HEK293 (cell line): Measurements from ENCODE around the gene MED23.

ENCODE experiments used
- CTCF ChIA-PET: fragments of 350-600 bp; formaldehyde crosslinking; extraction: SDS; loops from one replicate; lab custom pipeline; 2021; ENCODE audit warnings: antibody characterized with exemption; lab: Yijun Ruan, JAX
- POLR2A ChIA-PET: fragments of 300-600 bp; formaldehyde crosslinking; extraction: SDS; loops from one replicate; lab custom pipeline; 2020; ENCODE audit warnings: antibody characterized with exemption, inconsistent platforms; lab: Yijun Ruan, JAX
- H3K27ac ChIP-seq: fragments of 200-500 bp; sonication (Bioruptor generic); 2 replicates; pipeline ENCODE4 v1.5.1; 2014; ENCODE audit warnings: low read depth, low read length, control low read depth, inconsistent platforms; ENCODE audit errors: extremely low read depth
- H3K36me3 ChIP-seq, 2 experiments: fragments of 200-500 bp in 1 of 2; sonication (Bioruptor generic) in 1 of 2; 1 replicate in 1 of 2; 2 replicates in 1 of 2; pipeline ENCODE4 v1.5.1; 2014 to 2017; ENCODE audit warnings: inconsistent platforms in 2 of 2, low read length in 2 of 2; ENCODE audit not compliant: control insufficient read depth in 2 of 2, insufficient read depth in 1 of 2
- H3K4me1 ChIP-seq: fragments of 200-500 bp; sonication (Bioruptor generic); 2 replicates; pipeline ENCODE4 v1.5.1; 2014; ENCODE audit warnings: mild to moderate bottlenecking, low read length, inconsistent platforms; ENCODE audit not compliant: control insufficient read depth, insufficient read depth
- H3K4me3 ChIP-seq: 2 replicates; pipeline ENCODE4 v1.5.1; 2011; ENCODE audit warnings: low read depth, mild to moderate bottlenecking, control low read depth, low read length, moderate library complexity
- H3K9me3 ChIP-seq: fragments of 200-500 bp; sonication (Bioruptor generic); 2 replicates; pipeline ENCODE4 v1.5.1; 2014; ENCODE audit warnings: low read depth, low read length, inconsistent platforms; ENCODE audit not compliant: control insufficient read depth, insufficient read depth
- KLF17 ChIP-seq: fragments of 450-650 bp; formaldehyde crosslinking; IDR thresholded peaks from 2 replicates; pipeline ENCODE4 v1.5.1; 2016; ENCODE audit warnings: missing biosample characterization, missing genetic modification characterization
- PRDM1 ChIP-seq: fragments of 450-650 bp; formaldehyde crosslinking; IDR thresholded peaks from 2 replicates; pipeline ENCODE4; 2016; ENCODE audit warnings: missing biosample characterization, missing genetic modification characterization
- ZFP37 ChIP-seq: fragments of 450-650 bp; formaldehyde crosslinking; IDR thresholded peaks from 2 replicates; pipeline ENCODE4 v1.5.1; 2016; ENCODE audit warnings: missing biosample characterization, missing genetic modification characterization
- ZNF114 ChIP-seq: fragments of 450-650 bp; formaldehyde crosslinking; IDR thresholded peaks from 2 replicates; pipeline ENCODE4 v1.5.0; 2017; ENCODE audit warnings: missing biosample characterization, missing genetic modification characterization
- ZNF155 ChIP-seq: fragments of 450-650 bp; formaldehyde crosslinking; IDR thresholded peaks from 2 replicates; pipeline ENCODE4 v1.5.1; 2016; ENCODE audit warnings: missing biosample characterization, missing genetic modification characterization
- ZNF18 ChIP-seq: fragments of 450-650 bp; formaldehyde crosslinking; IDR thresholded peaks from 2 replicates; pipeline ENCODE4 v1.5.1; 2016; ENCODE audit warnings: missing biosample characterization, missing genetic modification characterization
- ZNF292 ChIP-seq: fragments of 450-650 bp; formaldehyde crosslinking; IDR thresholded peaks from 2 replicates; pipeline ENCODE4 v1.5.1; 2016; ENCODE audit warnings: low read depth, missing biosample characterization, missing genetic modification characterization, borderline replicate concordance
- ZNF362 ChIP-seq: fragments of 450-650 bp; formaldehyde crosslinking; IDR thresholded peaks from 2 replicates; pipeline ENCODE4 v1.5.1; 2016; ENCODE audit warnings: missing biosample characterization, missing genetic modification characterization
- ZNF404 ChIP-seq: fragments of 450-650 bp; formaldehyde crosslinking; IDR thresholded peaks from 2 replicates; pipeline ENCODE4 v1.5.1; 2017; ENCODE audit warnings: missing biosample characterization, missing genetic modification characterization
- ZNF529 ChIP-seq: fragments of 450-650 bp; formaldehyde crosslinking; IDR thresholded peaks from 2 replicates; pipeline ENCODE4 v1.5.1; 2017; ENCODE audit warnings: missing genetic modification characterization, missing biosample characterization; ENCODE audit not compliant: insufficient replicate concordance
- ZNF660 ChIP-seq: fragments of 450-650 bp; IDR thresholded peaks from 2 replicates; pipeline ENCODE4 v1.5.1; 2018; ENCODE audit warnings: missing biosample characterization, mild to moderate bottlenecking, missing genetic modification characterization
- ZNF76 ChIP-seq: fragments of 450-650 bp; formaldehyde crosslinking; IDR thresholded peaks from 2 replicates; pipeline ENCODE4; 2016; ENCODE audit warnings: low read depth, missing biosample characterization, missing genetic modification characterization, borderline replicate concordance
- ZNF768 ChIP-seq: fragments of 450-650 bp; formaldehyde crosslinking; IDR thresholded peaks from 2 replicates; pipeline ENCODE4 v1.5.1; 2018; ENCODE audit warnings: missing biosample characterization, mild to moderate bottlenecking, missing genetic modification characterization
- ZNF776 ChIP-seq: fragments of 450-650 bp; formaldehyde crosslinking; IDR thresholded peaks from 2 replicates; pipeline ENCODE4 v1.5.0; 2017; ENCODE audit warnings: missing biosample characterization, missing genetic modification characterization, borderline replicate concordance
- ZNF843 ChIP-seq: fragments of 450-650 bp; formaldehyde crosslinking; IDR thresholded peaks from 2 replicates; pipeline ENCODE4 v1.5.1; 2016; ENCODE audit warnings: missing biosample characterization, missing genetic modification characterization
- ZSCAN30 ChIP-seq: fragments of 450-650 bp; IDR thresholded peaks from 2 replicates; pipeline ENCODE4 v1.5.1; 2018; ENCODE audit warnings: missing biosample characterization, mild to moderate bottlenecking, missing genetic modification characterization, moderate library complexity
- TF ChIP-seq, protein P1 (sequence below): fragments of 450-650 bp; formaldehyde crosslinking; IDR thresholded peaks from 2 replicates; pipeline ENCODE4 v1.5.1; 2016; ENCODE audit warnings: missing biosample characterization, missing genetic modification characterization
- TF ChIP-seq, protein P2 (sequence below): IDR thresholded peaks from 2 replicates; pipeline ENCODE4 v1.6.1; 2011; ENCODE audit warnings: mild to moderate bottlenecking, low read depth, low read length, borderline replicate concordance

MED23 gene

DNA sequence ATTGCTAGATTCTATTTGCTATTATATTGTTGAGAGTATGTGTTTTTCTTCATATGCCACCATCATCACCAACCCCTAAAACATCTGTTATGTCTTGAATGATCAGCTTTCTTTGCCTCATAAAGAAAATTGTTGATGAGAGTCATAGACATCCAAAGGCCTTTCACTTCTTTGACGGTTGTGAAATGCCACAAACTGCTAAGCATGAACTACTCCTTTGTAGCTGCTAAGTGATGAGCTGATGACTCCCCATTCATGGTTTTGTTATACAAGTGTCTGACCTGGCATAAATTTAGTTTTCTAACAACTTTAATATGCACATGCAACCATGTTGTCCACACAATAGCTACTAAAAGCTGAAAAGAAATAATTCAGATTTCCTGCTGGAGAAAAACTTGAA is 684 bp upstream of the MED23 start:
- peak; percentile 7; the same call in 1 of the 2 replicates for TF ChIP-seq PRDM1 (tag by site-specific recombination)
- TF ChIP-seq ZNF660 = no peak
- peaks cover 22 to 29% of the 10 kb centered on the region in 2 experiments for H3K36me3 ChIP-seq
- H3K9me3 ChIP-seq = no peaks in the 10 kb centered on the region
- H3K4me1 ChIP-seq = 0 out of 2 replicates have a peak, but pooled peaks cover 4% of the 10 kb centered on the region
- POLR2A ChIA-PET = interaction anchor here (1.3 to 1.5 kb wide), 4 partner anchors 9 to 60 kb away, joined by 3 to 9 read pairs (median 4); no protein-coding TSS in a partner anchor
- H3K27ac ChIP-seq = no peak overlapping the region
- CTCF ChIA-PET = interaction anchor here (0.5 to 3.9 kb wide), 47 partner anchors 10 to 1532 kb away, joined by 3 to 84 read pairs (median 5); partner anchors contain the start of genes ARG1 and ENPP3
- no peak overlapping the region for H3K4me3 ChIP-seq

DNA sequence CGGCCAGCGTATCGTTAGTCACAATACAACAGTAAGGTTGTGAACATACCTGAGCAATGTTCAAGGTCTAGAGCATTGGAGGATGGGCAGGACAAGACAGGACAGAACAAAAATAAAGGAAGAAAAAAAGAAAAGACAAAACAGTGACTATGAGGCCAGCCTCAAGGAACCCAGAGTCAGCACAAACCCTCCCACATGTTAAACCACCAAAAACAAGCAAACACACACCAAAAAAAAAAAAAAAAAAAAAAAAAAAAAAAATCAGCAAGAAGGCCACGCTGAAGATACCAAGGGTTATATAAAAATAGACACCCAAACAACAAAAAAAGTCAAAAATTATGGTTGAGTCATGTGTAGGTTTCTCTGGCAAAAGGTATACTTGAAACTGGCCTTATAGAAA is 12.8 kb downstream of the MED23 start:
- TF ChIP-seq ZNF114 (no peak), ZNF155 (tag by site-specific recombination) (no peak), ZNF768 (tag by site-specific recombination) (no peak), ZNF362 (tag by site-specific recombination) (peak; percentile 77), KLF17 (no peak), ZNF776 (tag by site-specific recombination) (no peak), ZFP37 (no peak), ZNF529 (tag by site-specific recombination) (no peak)
- TF ChIP-seq, protein P1, sequence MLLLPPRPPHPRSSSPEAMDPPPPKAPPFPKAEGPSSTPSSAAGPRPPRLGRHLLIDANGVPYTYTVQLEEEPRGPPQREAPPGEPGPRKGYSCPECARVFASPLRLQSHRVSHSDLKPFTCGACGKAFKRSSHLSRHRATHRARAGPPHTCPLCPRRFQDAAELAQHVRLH (tag by site-specific recombination) = no peak
- POLR2A ChIA-PET = no interaction called here
- CTCF ChIA-PET = interaction anchor here (0.7 to 5.5 kb wide), 2 partner anchors 13 to 48 kb away, joined by 5 to 46 read pairs; partner anchors contain the start of gene MED23
- Histone ChIP-seq H3K9me3 (no peaks in the 10 kb centered on the region), H3K4me1 (no peaks in the 10 kb centered on the region), H3K4me3 (no peak overlapping the region), H3K27ac (no peak overlapping the region), H3K36me3 (peaks cover 68 to 95% of the 10 kb centered on the region in 2 experiments)

DNA sequence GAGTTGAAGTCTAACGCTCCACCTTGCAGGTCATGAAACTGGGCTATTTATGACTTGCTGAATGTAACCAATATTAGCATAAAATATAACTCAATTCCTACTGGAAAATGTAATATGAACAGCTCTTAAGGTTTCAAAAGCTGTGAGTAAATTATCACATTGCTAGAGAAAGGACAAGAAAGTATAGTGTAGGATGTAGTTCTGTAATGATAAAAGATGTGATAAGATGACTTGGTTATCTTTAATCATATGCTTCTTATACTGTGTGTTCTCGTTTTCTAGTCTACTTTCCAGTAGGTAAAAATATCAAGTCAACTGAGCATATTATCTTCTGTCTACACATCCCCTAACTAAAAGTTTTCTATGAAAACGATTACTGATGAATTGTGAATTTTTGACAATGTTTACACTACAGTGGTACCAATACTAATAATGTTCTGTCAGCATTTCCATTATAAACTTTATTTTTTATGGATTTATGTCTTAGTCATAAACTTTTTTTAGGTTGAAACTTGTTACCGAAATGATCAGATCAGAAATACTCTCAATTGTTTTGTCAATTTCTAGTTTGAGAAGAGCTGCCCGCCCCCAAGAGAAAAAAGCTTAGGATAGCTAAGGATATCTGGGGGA is 14.6 kb downstream of the MED23 start:
- Histone ChIP-seq H3K4me3 (no peak overlapping the region), H3K9me3 (no peaks in the 10 kb centered on the region), H3K36me3 (peaks cover 65 to 94% of the 10 kb centered on the region in 2 experiments), H3K4me1 (no peaks in the 10 kb centered on the region), H3K27ac (no peak overlapping the region)
- TF ChIP-seq, protein P2, sequence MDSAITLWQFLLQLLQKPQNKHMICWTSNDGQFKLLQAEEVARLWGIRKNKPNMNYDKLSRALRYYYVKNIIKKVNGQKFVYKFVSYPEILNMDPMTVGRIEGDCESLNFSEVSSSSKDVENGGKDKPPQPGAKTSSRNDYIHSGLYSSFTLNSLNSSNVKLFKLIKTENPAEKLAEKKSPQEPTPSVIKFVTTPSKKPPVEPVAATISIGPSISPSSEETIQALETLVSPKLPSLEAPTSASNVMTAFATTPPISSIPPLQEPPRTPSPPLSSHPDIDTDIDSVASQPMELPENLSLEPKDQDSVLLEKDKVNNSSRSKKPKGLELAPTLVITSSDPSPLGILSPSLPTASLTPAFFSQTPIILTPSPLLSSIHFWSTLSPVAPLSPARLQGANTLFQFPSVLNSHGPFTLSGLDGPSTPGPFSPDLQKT = no peak
- no peak for TF ChIP-seq ZNF404 (tag by site-specific recombination)
- no peak for TF ChIP-seq ZNF292 (tag by site-specific recombination)
- no peak for TF ChIP-seq ZNF76 (tag by site-specific recombination)
- TF ChIP-seq ZSCAN30 (tag by site-specific recombination) = no peak
- TF ChIP-seq ZNF660 = no peak
- no peak for TF ChIP-seq ZNF155 (tag by site-specific recombination)
- TF ChIP-seq ZNF18 = no peak
- TF ChIP-seq ZNF843 (tag by site-specific recombination) = no peak
- ChIA-PET CTCF (interaction anchor here (0.7 to 5.7 kb wide), 5 partner anchors 15 to 750 kb away, joined by 3 to 63 read pairs (median 3); partner anchors contain the start of gene MED23), POLR2A (interaction anchor here (1.2 kb wide), 1 partner anchor 15 kb away, joined by 4 read pairs; the partner anchor contains the start of gene MED23)
